Nephron (organoid): ENCODE measurements around the gene CHIC2.

Source experiments
- H3K27ac Mint-ChIP-seq, 3 experiments: 2 replicates each; pipeline ENCODE4 v1.8.0; 2020; ENCODE audit warnings: mixed read lengths in 3 of 3, mild to moderate bottlenecking in 2 of 3, moderate library complexity in 1 of 3
- H3K27me3 Mint-ChIP-seq: 2 replicates; pipeline ENCODE4 v1.8.0; 2021; ENCODE audit warnings: low read depth, mild to moderate bottlenecking, moderate library complexity, mixed read lengths
- H3K36me3 Mint-ChIP-seq: 2 replicates; pipeline ENCODE4 v1.8.0; 2020; ENCODE audit warnings: low read depth, mixed read lengths
- H3K4me1 Mint-ChIP-seq: 2 replicates; pipeline ENCODE4 v1.8.0; 2020; ENCODE audit warnings: mixed read lengths
- H3K4me3 Mint-ChIP-seq, 3 experiments: 2 replicates each; pipeline ENCODE4 v1.8.0; 2020; ENCODE audit warnings: mild to moderate bottlenecking in 3 of 3, mixed read lengths in 3 of 3, moderate library complexity in 2 of 3
- H3K9me3 Mint-ChIP-seq: 2 replicates; pipeline ENCODE4 v1.8.0; 2020; ENCODE audit warnings: mixed read lengths
- TF ChIP-seq, protein P1 (sequence below), 3 experiments: fragments of 200-600 bp; sonication (generic); IDR thresholded peaks; one replicate each; pipeline ENCODE4 v1.5.0; 2021; ENCODE audit warnings: antibody characterized with exemption in 3 of 3; ENCODE audit not compliant: unreplicated experiment in 3 of 3

Gene CHIC2

DNA sequence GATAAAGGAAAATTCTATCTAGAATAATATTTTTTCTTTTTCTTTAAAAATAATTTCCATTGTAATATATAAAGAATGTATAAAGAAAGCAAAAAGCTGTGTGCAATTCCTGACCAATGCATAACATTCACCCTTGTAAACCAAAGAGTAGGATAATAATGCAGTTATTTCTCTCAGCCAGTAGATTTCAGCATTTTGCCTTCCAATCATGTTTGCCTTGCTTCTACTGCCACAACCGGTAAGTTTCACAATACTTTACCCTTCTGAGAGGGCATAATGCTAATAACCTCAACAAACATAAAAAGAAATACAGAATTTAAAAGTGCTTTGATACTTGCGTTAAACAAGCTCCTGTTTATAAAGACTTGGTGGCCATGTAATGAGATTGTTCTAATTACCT lies 59.9 kb downstream of the CHIC2 start:
- H3K27me3 Mint-ChIP-seq, result no peaks in the 10 kb centered on the region
- no peak overlapping the region for H3K4me3 Mint-ChIP-seq
- H3K27ac Mint-ChIP-seq, result no peak overlapping the region
- peaks cover 34% of the 10 kb centered on the region for H3K36me3 Mint-ChIP-seq
- TF ChIP-seq, protein P1, sequence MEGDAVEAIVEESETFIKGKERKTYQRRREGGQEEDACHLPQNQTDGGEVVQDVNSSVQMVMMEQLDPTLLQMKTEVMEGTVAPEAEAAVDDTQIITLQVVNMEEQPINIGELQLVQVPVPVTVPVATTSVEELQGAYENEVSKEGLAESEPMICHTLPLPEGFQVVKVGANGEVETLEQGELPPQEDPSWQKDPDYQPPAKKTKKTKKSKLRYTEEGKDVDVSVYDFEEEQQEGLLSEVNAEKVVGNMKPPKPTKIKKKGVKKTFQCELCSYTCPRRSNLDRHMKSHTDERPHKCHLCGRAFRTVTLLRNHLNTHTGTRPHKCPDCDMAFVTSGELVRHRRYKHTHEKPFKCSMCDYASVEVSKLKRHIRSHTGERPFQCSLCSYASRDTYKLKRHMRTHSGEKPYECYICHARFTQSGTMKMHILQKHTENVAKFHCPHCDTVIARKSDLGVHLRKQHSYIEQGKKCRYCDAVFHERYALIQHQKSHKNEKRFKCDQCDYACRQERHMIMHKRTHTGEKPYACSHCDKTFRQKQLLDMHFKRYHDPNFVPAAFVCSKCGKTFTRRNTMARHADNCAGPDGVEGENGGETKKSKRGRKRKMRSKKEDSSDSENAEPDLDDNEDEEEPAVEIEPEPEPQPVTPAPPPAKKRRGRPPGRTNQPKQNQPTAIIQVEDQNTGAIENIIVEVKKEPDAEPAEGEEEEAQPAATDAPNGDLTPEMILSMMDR (IDR thresholded peaks at IDR 0.05; ENCODE audit: unreplicated experiment in 3 of 3), result no peak
- peaks cover 4% of the 10 kb centered on the region for H3K4me1 Mint-ChIP-seq
- no peaks in the 10 kb centered on the region for H3K9me3 Mint-ChIP-seq

DNA sequence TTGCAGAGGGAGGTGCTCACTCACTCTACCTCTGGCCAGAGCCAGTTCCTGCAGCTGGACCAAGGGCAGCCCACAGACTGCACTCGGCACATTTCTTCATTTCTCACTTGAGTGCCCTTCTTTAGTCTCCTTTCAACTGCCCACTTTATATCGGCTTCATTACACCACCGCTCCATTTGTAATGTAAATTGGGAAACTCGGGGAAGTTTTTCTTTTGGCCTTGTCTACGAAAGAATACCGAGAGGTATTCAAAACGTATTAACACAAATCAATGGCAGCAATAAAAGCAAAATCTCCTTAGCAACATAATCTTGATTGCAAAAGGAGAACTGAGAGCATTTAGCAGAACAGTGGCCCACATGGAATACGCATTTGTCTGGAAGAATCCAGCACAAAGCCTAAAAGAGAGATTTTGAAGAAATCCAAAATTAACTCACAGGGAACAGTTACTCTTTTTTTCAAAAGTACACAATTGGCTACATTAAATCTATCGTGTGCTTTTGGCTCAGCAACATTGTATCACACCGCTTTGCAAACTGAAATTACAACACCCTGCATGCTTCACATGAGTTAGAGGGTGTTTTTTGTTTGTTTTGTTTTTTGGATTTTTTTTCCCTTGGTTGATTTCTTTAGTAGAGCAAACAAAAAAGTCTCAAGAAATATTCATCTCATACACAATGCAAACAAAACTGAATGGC lies 62.6 kb downstream of the CHIC2 start:
- no peaks in the 10 kb centered on the region for H3K27me3 Mint-ChIP-seq
- TF ChIP-seq, protein P1 (IDR thresholded peaks at IDR 0.05; ENCODE audit: unreplicated experiment in 3 of 3), result no peak
- no peaks in the 10 kb centered on the region for H3K9me3 Mint-ChIP-seq
- H3K4me3 Mint-ChIP-seq, result no peak overlapping the region
- H3K4me1 Mint-ChIP-seq, result peaks cover 12% of the 10 kb centered on the region
- H3K36me3 Mint-ChIP-seq, result peaks cover 37% of the 10 kb centered on the region
- H3K27ac Mint-ChIP-seq, result peak overlapping the region; percentile 19 to 55 (median 48)

DNA sequence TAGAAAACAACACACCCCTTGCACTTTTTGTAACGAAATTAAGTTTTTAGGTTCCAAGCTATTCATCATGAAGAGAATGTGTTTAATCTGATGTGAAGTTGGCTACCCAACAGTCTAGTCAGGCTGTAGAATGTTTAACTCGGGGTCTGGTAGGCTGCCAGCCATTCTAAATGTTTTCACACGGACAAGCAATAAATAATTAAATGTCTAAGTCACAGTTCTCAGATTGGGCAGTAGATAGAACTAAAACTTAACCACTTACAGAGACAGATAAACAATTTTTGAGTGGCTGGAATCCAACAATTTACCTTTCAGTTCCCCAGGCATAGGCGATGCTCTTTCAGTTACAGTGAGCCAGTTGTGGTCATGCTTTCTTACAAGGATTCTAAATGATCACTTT lies 66.5 kb downstream of the CHIC2 start:
- Mint-ChIP-seq H3K36me3 (peaks cover 22% of the 10 kb centered on the region), H3K27me3 (no peaks in the 10 kb centered on the region), H3K4me1 (peaks cover 7% of the 10 kb centered on the region), H3K4me3 (no peak overlapping the region), H3K9me3 (no peaks in the 10 kb centered on the region), H3K27ac (peak overlapping the region; percentile 66 to 83 (median 67))
- TF ChIP-seq, protein P1 (IDR thresholded peaks at IDR 0.05; ENCODE audit: unreplicated experiment in 3 of 3), result no peak

DNA sequence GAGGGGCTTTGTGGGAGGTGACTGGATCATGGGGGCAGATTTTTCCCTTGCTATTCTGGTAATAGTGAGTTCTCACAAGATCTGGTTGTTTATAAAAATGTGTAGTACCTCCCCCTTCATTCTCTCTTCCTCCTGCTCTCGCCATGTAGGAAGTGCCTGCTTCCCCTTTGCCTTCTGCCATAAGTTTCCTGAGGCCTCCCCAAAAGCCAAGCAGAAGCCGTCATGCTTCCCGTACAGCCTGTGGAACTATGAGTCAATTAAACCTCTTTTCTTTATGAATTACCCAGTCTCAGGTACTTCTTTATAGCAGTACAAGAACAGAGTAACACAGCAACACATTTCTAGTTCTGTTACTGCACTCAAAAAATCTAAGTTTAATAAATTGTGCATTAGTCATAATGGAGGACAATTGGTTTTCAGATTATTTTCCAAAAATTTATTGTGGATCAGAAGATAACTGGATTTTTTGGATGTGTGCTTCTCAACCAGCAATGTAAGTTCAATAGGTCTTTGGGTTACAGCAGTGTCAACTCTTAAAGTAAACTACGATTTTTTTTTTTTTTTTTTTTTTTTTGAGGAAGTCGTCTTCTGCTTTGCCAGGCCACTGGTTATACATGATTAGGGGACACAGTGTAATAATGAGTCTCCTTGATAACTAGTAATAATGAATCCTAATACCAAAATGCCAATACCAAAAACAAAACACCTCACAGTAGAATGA lies 69.9 kb downstream of the CHIC2 start:
- TF ChIP-seq, protein P1 (IDR thresholded peaks at IDR 0.05; ENCODE audit: unreplicated experiment in 3 of 3), result no peak
- H3K4me3 Mint-ChIP-seq, result no peak overlapping the region
- H3K27ac Mint-ChIP-seq, result no peak overlapping the region
- no peaks in the 10 kb centered on the region for H3K27me3 Mint-ChIP-seq
- no peaks in the 10 kb centered on the region for H3K9me3 Mint-ChIP-seq
- peaks cover 7% of the 10 kb centered on the region for H3K4me1 Mint-ChIP-seq
- peaks cover 11% of the 10 kb centered on the region for H3K36me3 Mint-ChIP-seq

DNA sequence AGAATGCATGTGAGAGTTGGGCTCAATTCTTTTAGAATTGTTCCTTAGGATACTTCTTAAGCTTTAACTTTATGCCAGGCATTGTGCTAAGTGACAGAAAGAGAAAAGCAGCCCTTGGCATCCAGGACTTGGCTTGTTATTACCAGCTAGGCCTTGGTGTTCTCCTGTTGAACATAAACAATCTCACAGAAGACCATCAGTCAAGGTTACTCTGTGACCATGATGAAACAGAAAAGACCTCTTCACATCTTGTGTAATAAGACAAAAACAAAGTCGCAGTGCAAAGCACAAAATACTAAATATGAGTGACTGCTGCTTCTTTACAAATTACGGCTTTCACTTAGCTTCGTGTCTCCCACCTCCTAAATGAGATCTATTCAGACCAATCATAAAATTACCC lies 71.6 kb downstream of the CHIC2 start:
- TF ChIP-seq, protein P1 (IDR thresholded peaks at IDR 0.05; ENCODE audit: unreplicated experiment in 3 of 3), result no peak
- Mint-ChIP-seq H3K4me1 (peaks cover 3% of the 10 kb centered on the region), H3K9me3 (no peaks in the 10 kb centered on the region), H3K27ac (no peak overlapping the region), H3K27me3 (no peaks in the 10 kb centered on the region), H3K36me3 (peaks cover 5% of the 10 kb centered on the region), H3K4me3 (no peak overlapping the region)
